Thyroid gland (tissue), 4 donors: ENCODE measurements around the gene TMEM242. TPM values are rescaled to one million over a fixed set of nuclear protein-coding genes. Genes with fewer than 3 reads are reported as not detected.

ENCODE experiments used
- DNase-seq, 2 donors: peaks; one replicate each; pipeline ENCODE4 v3.0.0-alpha.2; 2019
- H3K27ac ChIP-seq, 3 donors: fragments of 200-600 bp; sonication (generic); 1 replicate in 2 of 3; 2 replicates in 1 of 3; pipeline ENCODE4 v1.5.1; 2016 to 2019; ENCODE audit warnings: mild to moderate bottlenecking in 1 of 3, moderate library complexity in 1 of 3
- H3K27me3 ChIP-seq: fragments of 200-600 bp; sonication (generic); one replicate; pipeline ENCODE4 v1.5.1; 2019
- H3K36me3 ChIP-seq, 2 donors: fragments of 200-600 bp; sonication (generic); one replicate each; pipeline ENCODE4 v1.5.1; 2016 to 2019
- H3K4me1 ChIP-seq, 2 donors: fragments of 200-600 bp; sonication (generic); one replicate each; pipeline ENCODE4 v1.5.1; 2017 to 2019
- H3K4me3 ChIP-seq, 3 donors: fragments of 200-600 bp; sonication (generic); replicated peaks in 1 of 3; 1 replicate in 2 of 3; 2 replicates in 1 of 3; pipeline ENCODE4 v1.5.1; 2016; ENCODE audit warnings: mild to moderate bottlenecking in 1 of 3
- H3K9me3 ChIP-seq: fragments of 200-600 bp; sonication (generic); one replicate; pipeline ENCODE4 v1.5.1; 2017
- CTCF ChIP-seq, 6 experiments: fragments of 200-600 bp in 3 of 6; fragments of 450-650 bp in 3 of 6; sonication (generic) in 3 of 6; IDR thresholded peaks; one replicate each; pipeline ENCODE4 v1.5.1; 2016 to 2019; ENCODE audit warnings: antibody characterized with exemption in 6 of 6, mild to moderate bottlenecking in 2 of 6, inconsistent platforms in 1 of 6, moderate library complexity in 1 of 6
- POLR2A ChIP-seq, 2 donors: fragments of 450-650 bp; IDR thresholded peaks; one replicate each; pipeline ENCODE4 v1.6.1; 2017; ENCODE audit warnings: antibody characterized with exemption in 2 of 2, mild to moderate bottlenecking in 2 of 2, moderate library complexity in 1 of 2
- WGBS, 2 donors: methylation state at CpG; one replicate each; pipeline ENCODE4 v1.1.5; 2017; 5-methylcytosine and 5-hydroxymethylcytosine counted together
- intact Hi-C: fragments of 100-400 bp; cut with DNase I; formaldehyde crosslinking; loops from one replicate; pipeline ENCODE4 v1.15.1; 2023
- total RNA-seq, 4 donors: library from RNA; depleted of rRNA; stranded (reverse); fragments of >200 nt; gene quantifications; one replicate each; pipeline ENCODE4 v1.2.3, GENCODE V29; 2016

Gene TMEM242
- total RNA-seq, 4 donors from 2014 or later, result 7.0 to 14.0 (median 9.7) TPM

- no peaks in the 10 kb centered on the region for H3K36me3 ChIP-seq
- peaks cover 0 to 5% of the 10 kb centered on the region in 2 donors for H3K4me1 ChIP-seq
- DNase-seq, result no peak
- no peaks in the 10 kb centered on the region for H3K9me3 ChIP-seq
- no peak overlapping the region for H3K4me3 ChIP-seq
- intact Hi-C loops, result no loop called here
- H3K27ac ChIP-seq, result no peak overlapping the region
- no peak for TF ChIP-seq CTCF (IDR thresholded peaks at IDR 0.05)
- TF ChIP-seq POLR2A (IDR thresholded peaks at IDR 0.05), result no peak
- WGBS, 2 donors, result 77 to 83% methylated on average over 5 of the region's 5 CpGs
- no peaks in the 10 kb centered on the region for H3K27me3 ChIP-seq
These were observed 15.7 kb downstream of the TMEM242 start for GRCh38 chr6:157307661-157308060.

- TF ChIP-seq POLR2A (IDR thresholded peaks at IDR 0.05), result no peak
- TF ChIP-seq CTCF (IDR thresholded peaks at IDR 0.05), result no peak
- H3K4me3 ChIP-seq, result no peak overlapping the region
- no peaks in the 10 kb centered on the region for H3K36me3 ChIP-seq
- DNase-seq, result no peak
- peaks cover 0 to 5% of the 10 kb centered on the region in 2 donors for H3K4me1 ChIP-seq
- peak overlapping the region in 2 of 3 donors; percentile 19 to 22 for H3K27ac ChIP-seq
- intact Hi-C loops, result no loop called here
- no peaks in the 10 kb centered on the region for H3K27me3 ChIP-seq
- WGBS, 2 donors, result 85 to 86% methylated on average over 9 of the region's 9 CpGs
- H3K9me3 ChIP-seq, result no peaks in the 10 kb centered on the region
These were observed 17.4 kb downstream of the TMEM242 start for GRCh38 chr6:157305670-157306653.

GRCh38 chr6:157304899-157305663 is 18.2 kb downstream of the TMEM242 start:
- DNase-seq, result no peak
- no peaks in the 10 kb centered on the region for H3K36me3 ChIP-seq
- no peaks in the 10 kb centered on the region for H3K9me3 ChIP-seq
- H3K27ac ChIP-seq, result peak overlapping the region; percentile 12 to 22 (median 19)
- intact Hi-C loops, result no loop called here
- no peak for TF ChIP-seq CTCF (IDR thresholded peaks at IDR 0.05)
- TF ChIP-seq POLR2A (IDR thresholded peaks at IDR 0.05), result no peak
- WGBS, 2 donors, result 75 to 82% methylated on average over 12 of the region's 12 CpGs
- peaks cover 0 to 5% of the 10 kb centered on the region in 2 donors for H3K4me1 ChIP-seq
- no peak overlapping the region for H3K4me3 ChIP-seq
- H3K27me3 ChIP-seq, result no peaks in the 10 kb centered on the region

GRCh38 chr6:157302736-157303135 is 20.6 kb downstream of the TMEM242 start:
- no peak overlapping the region for H3K27ac ChIP-seq
- no peak for DNase-seq

More at GRCh38 chr6:157302736-157303135, 20.6 kb downstream of the TMEM242 start:
- H3K4me1 ChIP-seq, result peaks cover 0 to 5% of the 10 kb centered on the region in 2 donors
- no peak overlapping the region for H3K4me3 ChIP-seq
- intact Hi-C loops, result no loop called here
- WGBS, 2 donors, result 63 to 67% methylated on average over 4 of the region's 4 CpGs
- no peak for TF ChIP-seq CTCF (IDR thresholded peaks at IDR 0.05)
- TF ChIP-seq POLR2A (IDR thresholded peaks at IDR 0.05), result no peak
- H3K27me3 ChIP-seq, result no peaks in the 10 kb centered on the region
- H3K36me3 ChIP-seq, result no peaks in the 10 kb centered on the region
- no peaks in the 10 kb centered on the region for H3K9me3 ChIP-seq
